WTC11 (cell line): ENCODE data around the gene TMEM89. TPM values are rescaled to one million over a fixed set of nuclear protein-coding genes. Genes with fewer than 3 reads are reported as not detected.

Experiments used
- AFF4 ChIP-seq: sonication (generic); formaldehyde crosslinking; IDR thresholded peaks from 2 replicates; pipeline ENCODE4 v1.8.1; 2023; ENCODE audit warnings: mild to moderate bottlenecking, missing genetic modification reagents, borderline replicate concordance
- ATF6 ChIP-seq: sonication (generic); formaldehyde crosslinking; IDR thresholded peaks from 2 replicates; pipeline ENCODE4 v1.8.1; 2023; ENCODE audit warnings: mild to moderate bottlenecking, missing genetic modification reagents
- ELF4 ChIP-seq: sonication (generic); formaldehyde crosslinking; IDR thresholded peaks from 2 replicates; pipeline ENCODE4 v1.8.1; 2022; ENCODE audit warnings: low read depth, mild to moderate bottlenecking, moderate library complexity, missing genetic modification reagents
- FOXJ3 ChIP-seq: sonication (generic); formaldehyde crosslinking; IDR thresholded peaks from 2 replicates; pipeline ENCODE4 v1.9.0; 2021; ENCODE audit warnings: missing genetic modification reagents, mild to moderate bottlenecking, borderline replicate concordance
- GTF2I ChIP-seq: fragments of 250-450 bp; sonication (Bioruptor Pico); conservative IDR thresholded peaks from 2 replicates; pipeline ENCODE4 v1.4.0; 2021; ENCODE audit warnings: mild to moderate bottlenecking
- JAZF1 ChIP-seq: fragments of 250-450 bp; sonication (Bioruptor Pico); IDR thresholded peaks from 2 replicates; pipeline ENCODE4 v1.9.0; 2021; ENCODE audit warnings: moderate library complexity, mild to moderate bottlenecking, inconsistent platforms
- MLX ChIP-seq: sonication (generic); formaldehyde crosslinking; IDR thresholded peaks from 2 replicates; pipeline ENCODE4 v1.8.1; 2023; ENCODE audit warnings: mild to moderate bottlenecking, missing genetic modification reagents, moderate library complexity
- NR1H2 ChIP-seq: sonication (generic); formaldehyde crosslinking; IDR thresholded peaks from 2 replicates; pipeline ENCODE4 v1.9.0; 2021; ENCODE audit warnings: mild to moderate bottlenecking, moderate library complexity, missing genetic modification reagents
- RELA ChIP-seq: sonication (generic); formaldehyde crosslinking; IDR thresholded peaks from 2 replicates; pipeline ENCODE4 v1.8.1; 2022; ENCODE audit warnings: missing genetic modification reagents, mild to moderate bottlenecking, borderline replicate concordance
- RORB ChIP-seq: fragments of 250-450 bp; sonication (Bioruptor Pico); IDR thresholded peaks from 2 replicates; pipeline ENCODE4 v1.9.0; 2021; ENCODE audit warnings: mild to moderate bottlenecking
- SOX15 ChIP-seq: fragments of 250-450 bp; sonication (Bioruptor Pico); IDR thresholded peaks from 2 replicates; pipeline ENCODE4 v1.9.0; 2021; ENCODE audit warnings: mild to moderate bottlenecking
- SP1 ChIP-seq: sonication (generic); formaldehyde crosslinking; conservative IDR thresholded peaks from 2 replicates; pipeline ENCODE4 v1.8.1; 2022; ENCODE audit warnings: missing genetic modification reagents
- TCF7 ChIP-seq: sonication (generic); formaldehyde crosslinking; IDR thresholded peaks from 2 replicates; pipeline ENCODE4 v1.8.0; 2022; ENCODE audit warnings: mild to moderate bottlenecking, low read depth, missing genetic modification reagents, moderate library complexity
- TEAD1 ChIP-seq: sonication (generic); formaldehyde crosslinking; IDR thresholded peaks from 2 replicates; pipeline ENCODE4 v1.8.0; 2022; ENCODE audit warnings: mild to moderate bottlenecking, missing genetic modification reagents
- TEAD4 ChIP-seq: sonication (generic); formaldehyde crosslinking; IDR thresholded peaks from 2 replicates; pipeline ENCODE4 v1.8.0; 2022; ENCODE audit warnings: mild to moderate bottlenecking, missing genetic modification reagents
- ZBTB21 ChIP-seq: sonication (generic); formaldehyde crosslinking; IDR thresholded peaks from 2 replicates; pipeline ENCODE4 v1.8.1; 2023; ENCODE audit warnings: mild to moderate bottlenecking, missing genetic modification reagents, borderline replicate concordance
- ZNF138 ChIP-seq: sonication (generic); formaldehyde crosslinking; conservative IDR thresholded peaks from 2 replicates; pipeline ENCODE4 v1.8.1; 2022; ENCODE audit warnings: mild to moderate bottlenecking, moderate library complexity, missing genetic modification reagents
- ZNF219 ChIP-seq: sonication (generic); formaldehyde crosslinking; IDR thresholded peaks from 2 replicates; pipeline ENCODE4 v1.8.0; 2023; ENCODE audit warnings: missing genetic modification reagents, mild to moderate bottlenecking, borderline replicate concordance
- ZNF263 ChIP-seq: sonication (generic); formaldehyde crosslinking; IDR thresholded peaks from 2 replicates; pipeline ENCODE4 v1.8.1; 2022; ENCODE audit warnings: low read depth, mild to moderate bottlenecking, moderate library complexity, missing genetic modification reagents
- ZNF416 ChIP-seq: fragments of 250-450 bp; sonication (Bioruptor Pico); IDR thresholded peaks from 2 replicates; pipeline ENCODE4 v1.9.0; 2021; ENCODE audit warnings: mild to moderate bottlenecking, inconsistent platforms
- ZNF423 ChIP-seq: fragments of 250-450 bp; sonication (Bioruptor Pico); IDR thresholded peaks from 2 replicates; pipeline ENCODE4 v2.1.2; 2022; ENCODE audit warnings: mild to moderate bottlenecking, moderate library complexity
- ZNF425 ChIP-seq: fragments of 250-450 bp; sonication (Bioruptor Pico); conservative IDR thresholded peaks from 2 replicates; pipeline ENCODE4 v1.9.0; 2021; ENCODE audit warnings: mild to moderate bottlenecking
- total RNA-seq: library from RNA; stranded (reverse); gene quantifications from 3 replicates; pipeline ENCODE4 v1.2.3, GENCODE V29; 2021
- TF ChIP-seq, protein P1 (sequence below): sonication (generic); formaldehyde crosslinking; IDR thresholded peaks from 2 replicates; pipeline ENCODE4 v1.8.1; 2023; ENCODE audit warnings: mild to moderate bottlenecking, missing genetic modification reagents
- TF ChIP-seq, protein P2 (sequence below): sonication (generic); formaldehyde crosslinking; conservative IDR thresholded peaks from 2 replicates; pipeline ENCODE4 v1.8.1; 2023; ENCODE audit warnings: mild to moderate bottlenecking, low read depth, missing genetic modification reagents, moderate library complexity
- TF ChIP-seq, protein P3 (sequence below): sonication (generic); formaldehyde crosslinking; IDR thresholded peaks from 2 replicates; pipeline ENCODE4 v1.8.0; 2023; ENCODE audit warnings: missing genetic modification reagents

The TMEM89 gene
- total RNA-seq, 1 experiment from 2014 or later = 0.66 TPM

- no peak for TF ChIP-seq ZNF138 (CRISPR knock-in tag)
- no peak for TF ChIP-seq TCF7
- no peak for TF ChIP-seq ZNF423 (CRISPR knock-in tag)
- TF ChIP-seq ZNF263 (CRISPR knock-in tag) = 0 out of 2 replicates have a peak, but pooled peaks have one; percentile 27
- no peak for TF ChIP-seq MLX (CRISPR knock-in tag)
- TF ChIP-seq RORB (CRISPR knock-in tag) = no peak
- TF ChIP-seq ZBTB21 (CRISPR knock-in tag) = no peak
- TF ChIP-seq, protein P1, sequence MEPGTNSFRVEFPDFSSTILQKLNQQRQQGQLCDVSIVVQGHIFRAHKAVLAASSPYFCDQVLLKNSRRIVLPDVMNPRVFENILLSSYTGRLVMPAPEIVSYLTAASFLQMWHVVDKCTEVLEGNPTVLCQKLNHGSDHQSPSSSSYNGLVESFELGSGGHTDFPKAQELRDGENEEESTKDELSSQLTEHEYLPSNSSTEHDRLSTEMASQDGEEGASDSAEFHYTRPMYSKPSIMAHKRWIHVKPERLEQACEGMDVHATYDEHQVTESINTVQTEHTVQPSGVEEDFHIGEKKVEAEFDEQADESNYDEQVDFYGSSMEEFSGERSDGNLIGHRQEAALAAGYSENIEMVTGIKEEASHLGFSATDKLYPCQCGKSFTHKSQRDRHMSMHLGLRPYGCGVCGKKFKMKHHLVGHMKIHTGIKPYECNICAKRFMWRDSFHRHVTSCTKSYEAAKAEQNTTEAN = peak; percentile 65; the same call in 1 of the 2 replicates
- no peak for TF ChIP-seq ZNF425 (CRISPR knock-in tag)
- peak; percentile 88 for TF ChIP-seq SP1 (CRISPR knock-in tag)
- TF ChIP-seq TEAD1 (CRISPR knock-in tag) = no peak
- TF ChIP-seq ZNF219 (CRISPR knock-in tag) = no peak
- no peak; the same call in 1 of the 2 replicates for TF ChIP-seq ELF4
- TF ChIP-seq RELA (CRISPR knock-in tag) = no peak; the same call in 1 of the 2 replicates
- TF ChIP-seq AFF4 (CRISPR knock-in tag) = no peak
- TF ChIP-seq NR1H2 (CRISPR knock-in tag) = no peak
- no peak for TF ChIP-seq SOX15 (CRISPR knock-in tag)
- no peak for TF ChIP-seq ATF6
- no peak for TF ChIP-seq TEAD4 (CRISPR knock-in tag)
- no peak for TF ChIP-seq JAZF1
- 0 out of 2 replicates have a peak, but pooled peaks have one; percentile 45 for TF ChIP-seq ZNF416 (CRISPR knock-in tag)
- TF ChIP-seq, protein P2, sequence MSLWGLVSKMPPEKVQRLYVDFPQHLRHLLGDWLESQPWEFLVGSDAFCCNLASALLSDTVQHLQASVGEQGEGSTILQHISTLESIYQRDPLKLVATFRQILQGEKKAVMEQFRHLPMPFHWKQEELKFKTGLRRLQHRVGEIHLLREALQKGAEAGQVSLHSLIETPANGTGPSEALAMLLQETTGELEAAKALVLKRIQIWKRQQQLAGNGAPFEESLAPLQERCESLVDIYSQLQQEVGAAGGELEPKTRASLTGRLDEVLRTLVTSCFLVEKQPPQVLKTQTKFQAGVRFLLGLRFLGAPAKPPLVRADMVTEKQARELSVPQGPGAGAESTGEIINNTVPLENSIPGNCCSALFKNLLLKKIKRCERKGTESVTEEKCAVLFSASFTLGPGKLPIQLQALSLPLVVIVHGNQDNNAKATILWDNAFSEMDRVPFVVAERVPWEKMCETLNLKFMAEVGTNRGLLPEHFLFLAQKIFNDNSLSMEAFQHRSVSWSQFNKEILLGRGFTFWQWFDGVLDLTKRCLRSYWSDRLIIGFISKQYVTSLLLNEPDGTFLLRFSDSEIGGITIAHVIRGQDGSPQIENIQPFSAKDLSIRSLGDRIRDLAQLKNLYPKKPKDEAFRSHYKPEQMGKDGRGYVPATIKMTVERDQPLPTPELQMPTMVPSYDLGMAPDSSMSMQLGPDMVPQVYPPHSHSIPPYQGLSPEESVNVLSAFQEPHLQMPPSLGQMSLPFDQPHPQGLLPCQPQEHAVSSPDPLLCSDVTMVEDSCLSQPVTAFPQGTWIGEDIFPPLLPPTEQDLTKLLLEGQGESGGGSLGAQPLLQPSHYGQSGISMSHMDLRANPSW (CRISPR knock-in tag) = no peak
- TF ChIP-seq, protein P3, sequence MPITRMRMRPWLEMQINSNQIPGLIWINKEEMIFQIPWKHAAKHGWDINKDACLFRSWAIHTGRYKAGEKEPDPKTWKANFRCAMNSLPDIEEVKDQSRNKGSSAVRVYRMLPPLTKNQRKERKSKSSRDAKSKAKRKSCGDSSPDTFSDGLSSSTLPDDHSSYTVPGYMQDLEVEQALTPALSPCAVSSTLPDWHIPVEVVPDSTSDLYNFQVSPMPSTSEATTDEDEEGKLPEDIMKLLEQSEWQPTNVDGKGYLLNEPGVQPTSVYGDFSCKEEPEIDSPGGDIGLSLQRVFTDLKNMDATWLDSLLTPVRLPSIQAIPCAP (CRISPR knock-in tag) = peak; percentile 84; the same call in 1 of the 2 replicates
- no peak for TF ChIP-seq FOXJ3
- TF ChIP-seq GTF2I (CRISPR knock-in tag) = 0 out of 2 replicates have a peak, but pooled peaks have one; percentile 14
Measured at GRCh38 chr3:48635222-48636021, 13.9 kb upstream of the TMEM89 start, which contains the start of gene SLC26A6 (continued).
